CD4-positive, alpha-beta memory T cell (primary cell): ENCODE data around the gene FRMPD4. TPM values are rescaled to one million over a fixed set of nuclear protein-coding genes. Genes with fewer than 3 reads are reported as not detected.

Source experiments
- CTCF ChIA-PET: fragments of 350-600 bp; sonication (Branson Sonifier 250); formaldehyde crosslinking; loops from one replicate; lab custom pipeline; 2021; ENCODE audit warnings: inconsistent platforms; ENCODE audit not compliant: partially characterized antibody; lab: Charles Lee
- POLR2A ChIA-PET: fragments of 350-600 bp; sonication (Branson Sonifier 250); formaldehyde crosslinking; loops from one replicate; lab custom pipeline; 2021; ENCODE audit not compliant: partially characterized antibody; lab: Charles Lee
- DNase-seq, 5 donors: peaks; one replicate each; pipeline versions ENCODE4 v3.0.0 to v3.0.0-alpha.2; 2020 to 2022; ENCODE audit warnings: mixed read lengths in 1 of 5
- H3K27ac ChIP-seq: one replicate; pipeline ENCODE4 v1.7.0; 2013; ENCODE audit warnings: low read depth, low read length
- H3K27me3 ChIP-seq: 2 replicates; pipeline ENCODE4 v1.7.0; 2013; ENCODE audit warnings: mild to moderate bottlenecking, low read length, moderate library complexity; ENCODE audit not compliant: insufficient read depth
- H3K36me3 ChIP-seq: 2 replicates; pipeline ENCODE4 v1.7.0; 2013; ENCODE audit warnings: mild to moderate bottlenecking, low read length, moderate library complexity; ENCODE audit not compliant: insufficient read depth
- H3K4me1 ChIP-seq: 2 replicates; pipeline ENCODE4 v1.7.0; 2013; ENCODE audit warnings: mild to moderate bottlenecking, low read length, moderate library complexity; ENCODE audit not compliant: insufficient read depth
- H3K4me3 ChIP-seq, 2 donors: one replicate each; pipeline ENCODE4 v1.7.0; 2013; ENCODE audit warnings: low read length in 2 of 2, mild to moderate bottlenecking in 1 of 2
- H3K9me3 ChIP-seq, 2 donors: one replicate each; pipeline ENCODE4 v1.7.0; 2013; ENCODE audit warnings: low read length in 2 of 2, control low read depth in 1 of 2; ENCODE audit not compliant: control insufficient read depth in 1 of 2
- H3K27ac Mint-ChIP-seq, 7 donors: one replicate each; pipeline ENCODE4 v1.8.0; 2020 to 2021; ENCODE audit warnings: mixed read lengths in 7 of 7, mild to moderate bottlenecking in 6 of 7, inconsistent platforms in 3 of 7, moderate library complexity in 3 of 7
- H3K27me3 Mint-ChIP-seq, 2 donors: one replicate each; pipeline ENCODE4 v1.8.0; 2020 to 2021; ENCODE audit warnings: mixed read lengths in 2 of 2
- H3K36me3 Mint-ChIP-seq, 2 donors: one replicate each; pipeline ENCODE4 v1.8.0; 2020 to 2021; ENCODE audit warnings: mixed read lengths in 2 of 2, inconsistent platforms in 1 of 2, mild to moderate bottlenecking in 1 of 2
- H3K4me1 Mint-ChIP-seq, 4 donors: one replicate each; pipeline ENCODE4 v1.8.0; 2020 to 2021; ENCODE audit warnings: mixed read lengths in 4 of 4, mild to moderate bottlenecking in 1 of 4
- H3K4me3 Mint-ChIP-seq, 8 donors: one replicate each; pipeline ENCODE4 v1.8.0; 2020 to 2021; ENCODE audit warnings: mixed read lengths in 8 of 8, mild to moderate bottlenecking in 7 of 8, moderate library complexity in 6 of 8, inconsistent platforms in 3 of 8
- H3K9me3 Mint-ChIP-seq, 8 donors: one replicate each; pipeline ENCODE4 v1.8.0; 2020 to 2021; ENCODE audit warnings: mixed read lengths in 8 of 8, mild to moderate bottlenecking in 5 of 8, inconsistent platforms in 3 of 8, moderate library complexity in 1 of 8
- intact Hi-C: fragments of 100-400 bp; cut with micrococcal nuclease; formaldehyde crosslinking; loops from one replicate; pipeline ENCODE4 v1.15.1; 2023
- polyA plus RNA-seq, 2 donors: library from polyadenylated mRNA; unstranded; fragments of 300-500 nt; fragmentation: Illumina TruSeq; gene quantifications; one replicate each; pipeline ENCODE4 v1.2.3, GENCODE V29; 2021
- total RNA-seq, 2 experiments: library from RNA; stranded (reverse); gene quantifications; one replicate each; pipeline ENCODE4 v1.2.3, GENCODE V29; 2021

Gene FRMPD4
- total and polyA plus RNA-seq, 4 experiments from 2014 or later: not detected

GRCh38 chrX:12405306-12405705, 267.0 kb downstream of the FRMPD4 start:
- ChIA-PET CTCF (no interaction called here), POLR2A (no interaction called here)
- intact Hi-C loops: no loop called here
- Mint-ChIP-seq H3K4me3 (no peak overlapping the region), H3K27ac (no peak overlapping the region), H3K9me3 (peaks cover 0 to 5% (median 0%) of the 10 kb centered on the region in 8 donors), H3K4me1 (no peaks in the 10 kb centered on the region), H3K27me3 (no peaks in the 10 kb centered on the region), H3K36me3 (no peaks in the 10 kb centered on the region)
- Histone ChIP-seq H3K4me1 (no peaks in the 10 kb centered on the region), H3K27me3 (no peaks in the 10 kb centered on the region), H3K4me3 (no peak overlapping the region), H3K36me3 (no peaks in the 10 kb centered on the region), H3K9me3 (no peaks in the 10 kb centered on the region), H3K27ac (no peak overlapping the region)
- DNase-seq: no peak

DNA sequence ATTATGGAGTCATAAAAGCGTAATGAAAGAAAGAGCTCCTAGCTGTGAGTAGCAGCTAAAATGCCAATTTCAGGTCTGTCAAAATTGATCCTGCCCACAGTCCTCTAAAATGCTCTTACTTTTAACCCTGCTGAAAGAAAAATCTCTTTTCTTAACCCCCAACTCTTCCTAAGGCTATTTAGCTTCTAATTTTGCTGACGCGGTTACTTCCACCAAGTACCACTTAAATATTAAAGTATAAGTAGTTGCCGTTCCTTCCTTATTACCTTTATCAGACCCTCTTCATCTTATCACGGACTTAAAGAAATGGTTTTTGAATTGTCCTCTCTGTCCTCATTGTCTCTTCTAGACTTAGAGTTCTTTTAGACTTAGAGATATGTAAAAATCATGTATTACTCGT, 272.2 kb downstream of the FRMPD4 start:
- no peak for DNase-seq
- Histone ChIP-seq H3K4me3 (no peak overlapping the region), H3K27me3 (no peaks in the 10 kb centered on the region), H3K9me3 (no peaks in the 10 kb centered on the region), H3K27ac (no peak overlapping the region), H3K4me1 (no peaks in the 10 kb centered on the region), H3K36me3 (no peaks in the 10 kb centered on the region)
- ChIA-PET CTCF (no interaction called here), POLR2A (no interaction called here)
- Mint-ChIP-seq H3K9me3 (peaks cover 0 to 3% (median 0%) of the 10 kb centered on the region in 8 donors), H3K27ac (no peak overlapping the region), H3K27me3 (no peaks in the 10 kb centered on the region), H3K4me1 (no peaks in the 10 kb centered on the region), H3K36me3 (no peaks in the 10 kb centered on the region), H3K4me3 (no peak overlapping the region)
- intact Hi-C loops: no loop called here

GRCh38 chrX:12411831-12412230, 273.6 kb downstream of the FRMPD4 start:
- Histone ChIP-seq H3K27me3 (no peaks in the 10 kb centered on the region), H3K4me3 (no peak overlapping the region), H3K27ac (no peak overlapping the region), H3K4me1 (no peaks in the 10 kb centered on the region), H3K36me3 (no peaks in the 10 kb centered on the region), H3K9me3 (no peaks in the 10 kb centered on the region)
- DNase-seq: no peak
- Mint-ChIP-seq H3K27me3 (no peaks in the 10 kb centered on the region), H3K36me3 (no peaks in the 10 kb centered on the region), H3K27ac (no peak overlapping the region), H3K4me3 (no peak overlapping the region), H3K9me3 (peaks cover 0 to 3% (median 0%) of the 10 kb centered on the region in 8 donors), H3K4me1 (no peaks in the 10 kb centered on the region)
- ChIA-PET CTCF (no interaction called here), POLR2A (no interaction called here)
- intact Hi-C loops: no loop called here

- no peaks in the 10 kb centered on the region for H3K27me3 ChIP-seq
- H3K4me3 ChIP-seq: no peak overlapping the region
- Mint-ChIP-seq H3K27ac (no peak overlapping the region), H3K4me1 (no peaks in the 10 kb centered on the region), H3K27me3 (no peaks in the 10 kb centered on the region), H3K9me3 (peaks cover 0 to 3% (median 0%) of the 10 kb centered on the region in 8 donors), H3K36me3 (no peaks in the 10 kb centered on the region), H3K4me3 (no peak overlapping the region)
- ChIA-PET POLR2A (no interaction called here), CTCF (no interaction called here)
- H3K4me1 ChIP-seq: no peaks in the 10 kb centered on the region
- H3K27ac ChIP-seq: no peak overlapping the region
- H3K9me3 ChIP-seq: no peaks in the 10 kb centered on the region
- intact Hi-C loops: no loop called here
- DNase-seq: no peak
- H3K36me3 ChIP-seq: no peaks in the 10 kb centered on the region
These were observed 274.3 kb downstream of the FRMPD4 start for GRCh38 chrX:12412561-12412960.

- ChIA-PET CTCF (no interaction called here), POLR2A (no interaction called here)
- no peak overlapping the region for H3K4me3 Mint-ChIP-seq
- intact Hi-C loops: no loop called here
- H3K9me3 Mint-ChIP-seq: peaks cover 0 to 4% (median 0%) of the 10 kb centered on the region in 8 donors
- Histone ChIP-seq H3K4me3 (no peak overlapping the region), H3K9me3 (no peaks in the 10 kb centered on the region), H3K27ac (no peak overlapping the region), H3K4me1 (no peaks in the 10 kb centered on the region), H3K36me3 (no peaks in the 10 kb centered on the region), H3K27me3 (no peaks in the 10 kb centered on the region)
- no peaks in the 10 kb centered on the region for H3K27me3 Mint-ChIP-seq
- no peak overlapping the region for H3K27ac Mint-ChIP-seq
- no peaks in the 10 kb centered on the region for H3K4me1 Mint-ChIP-seq
- no peak for DNase-seq
- no peaks in the 10 kb centered on the region for H3K36me3 Mint-ChIP-seq
These were observed 281.3 kb downstream of the FRMPD4 start for GRCh38 chrX:12419591-12419990.

DNA sequence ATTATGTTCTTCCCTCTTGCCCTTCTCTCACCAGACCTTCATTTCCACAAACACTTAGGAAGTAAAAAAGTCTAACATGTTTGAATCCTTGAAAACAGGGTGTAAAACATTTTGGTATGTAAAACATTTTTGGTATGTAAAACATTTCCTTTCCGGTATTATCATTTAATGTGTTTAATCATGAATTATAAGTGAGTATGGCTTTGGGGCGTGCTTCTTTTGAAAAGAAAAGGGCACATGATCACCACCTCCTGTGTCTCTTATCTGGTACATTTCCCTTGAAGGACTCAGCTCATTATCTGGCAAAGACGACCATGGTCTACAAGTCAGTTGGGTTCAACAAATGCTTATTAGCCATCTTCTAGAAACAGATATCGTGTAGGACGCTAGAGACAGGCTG, 283.6 kb downstream of the FRMPD4 start:
- H3K36me3 Mint-ChIP-seq: no peaks in the 10 kb centered on the region
- no peaks in the 10 kb centered on the region for H3K9me3 ChIP-seq
- H3K4me1 Mint-ChIP-seq: no peaks in the 10 kb centered on the region
- no peaks in the 10 kb centered on the region for H3K27me3 ChIP-seq
- H3K27ac Mint-ChIP-seq: no peak overlapping the region
- intact Hi-C loops: no loop called here
- no peaks in the 10 kb centered on the region for H3K4me1 ChIP-seq
- peaks cover 0 to 4% (median 0%) of the 10 kb centered on the region in 8 donors for H3K9me3 Mint-ChIP-seq
- no peaks in the 10 kb centered on the region for H3K27me3 Mint-ChIP-seq
- no peaks in the 10 kb centered on the region for H3K36me3 ChIP-seq
- no peak overlapping the region for H3K4me3 ChIP-seq
- ChIA-PET CTCF (no interaction called here), POLR2A (no interaction called here)
- H3K27ac ChIP-seq: no peak overlapping the region
- H3K4me3 Mint-ChIP-seq: no peak overlapping the region
- DNase-seq: no peak

DNA sequence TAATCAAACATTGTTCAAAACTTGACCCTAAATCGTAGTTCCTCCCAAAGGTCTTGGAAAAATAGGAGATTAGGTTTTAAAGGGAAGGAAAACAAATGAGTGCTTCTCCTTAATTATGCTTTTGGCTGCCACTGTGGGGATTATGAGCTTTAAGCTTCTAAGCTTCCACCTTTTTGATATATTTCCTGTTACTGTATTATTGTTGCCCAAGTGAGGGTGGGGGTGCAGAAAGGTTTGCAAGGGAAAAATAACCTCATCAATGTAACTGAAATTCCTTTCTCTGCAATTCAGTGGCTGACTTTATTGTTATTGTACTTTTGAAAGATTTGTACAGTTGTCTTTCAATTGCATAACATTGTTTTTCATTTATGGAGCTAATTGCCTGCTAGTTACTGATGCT, 285.1 kb downstream of the FRMPD4 start:
- Mint-ChIP-seq H3K27me3 (no peaks in the 10 kb centered on the region), H3K36me3 (no peaks in the 10 kb centered on the region), H3K4me1 (no peaks in the 10 kb centered on the region), H3K4me3 (no peak overlapping the region), H3K9me3 (peaks cover 0 to 4% (median 0%) of the 10 kb centered on the region in 8 donors), H3K27ac (no peak overlapping the region)
- ChIA-PET POLR2A (no interaction called here), CTCF (no interaction called here)
- Histone ChIP-seq H3K4me3 (no peak overlapping the region), H3K27ac (no peak overlapping the region), H3K27me3 (no peaks in the 10 kb centered on the region), H3K36me3 (no peaks in the 10 kb centered on the region), H3K9me3 (no peaks in the 10 kb centered on the region), H3K4me1 (no peaks in the 10 kb centered on the region)
- no peak for DNase-seq
- intact Hi-C loops: no loop called here

GRCh38 chrX:12425496-12425895, 287.2 kb downstream of the FRMPD4 start:
- no peaks in the 10 kb centered on the region for H3K27me3 ChIP-seq
- intact Hi-C loops: no loop called here
- CTCF ChIA-PET: no interaction called here
- H3K4me1 Mint-ChIP-seq: no peaks in the 10 kb centered on the region
- no peak overlapping the region for H3K4me3 ChIP-seq
- POLR2A ChIA-PET: no interaction called here
- H3K9me3 Mint-ChIP-seq: peaks cover 0 to 5% (median 0%) of the 10 kb centered on the region in 8 donors
- no peak for DNase-seq
- no peaks in the 10 kb centered on the region for H3K27me3 Mint-ChIP-seq
- no peaks in the 10 kb centered on the region for H3K4me1 ChIP-seq
- no peak overlapping the region for H3K27ac Mint-ChIP-seq
- no peak overlapping the region for H3K27ac ChIP-seq
- no peaks in the 10 kb centered on the region for H3K9me3 ChIP-seq
- no peaks in the 10 kb centered on the region for H3K36me3 ChIP-seq
- H3K36me3 Mint-ChIP-seq: no peaks in the 10 kb centered on the region
- H3K4me3 Mint-ChIP-seq: no peak overlapping the region
